Psoas muscle (tissue), 8 donors: Measurements from ENCODE around the gene BFSP2. TPM values are rescaled to one million over a fixed set of nuclear protein-coding genes. Genes with fewer than 3 reads are reported as not detected.

Experiments
- ATAC-seq, 4 donors: fragments of 200-7000 bp; cut with Tn5 transposase; one replicate each; pipeline ENCODE4 v1.9.1; 2020; ENCODE audit warnings: moderate library complexity in 3 of 4, mild to moderate bottlenecking in 2 of 4
- DNase-seq, 2 donors: peaks; one replicate each; pipeline ENCODE4 v3.0.0-alpha.2; 2020
- H3K27ac ChIP-seq: fragments of 200-600 bp; one replicate; pipeline ENCODE4 v1.8.0; 2022
- H3K27me3 ChIP-seq, 3 donors: fragments of 200-600 bp in 1 of 3; one replicate each; pipeline versions ENCODE4 v1.6.1 to v1.8.0; 2013 to 2022; ENCODE audit warnings: low read length in 2 of 3, mild to moderate bottlenecking in 2 of 3, moderate library complexity in 1 of 3; ENCODE audit not compliant: insufficient read depth in 3 of 3
- H3K36me3 ChIP-seq, 2 donors: fragments of 200-600 bp in 1 of 2; one replicate each; pipeline versions ENCODE4 v1.6.1 to v1.8.0; 2013 to 2022; ENCODE audit warnings: low read depth in 1 of 2, mild to moderate bottlenecking in 1 of 2, moderate library complexity in 1 of 2; ENCODE audit not compliant: insufficient read depth in 1 of 2
- H3K4me1 ChIP-seq: fragments of 200-600 bp; one replicate; pipeline ENCODE4 v1.8.0; 2022
- H3K4me3 ChIP-seq: fragments of 200-600 bp; one replicate; pipeline ENCODE4 v1.8.0; 2022; ENCODE audit warnings: mild to moderate bottlenecking
- H3K9me3 ChIP-seq: fragments of 200-600 bp; one replicate; pipeline ENCODE4 v1.8.0; 2022
- CTCF ChIP-seq: fragments of 200-600 bp; IDR thresholded peaks from one replicate; pipeline ENCODE4 v1.8.0; 2022; ENCODE audit warnings: antibody characterized with exemption
- WGBS, 3 donors: extraction: QIAGEN DNeasy Blood & Tissue Kit; methylation state at CpG; one replicate each; pipeline versions ENCODE4 v1.1.6 to v1.1.7; 2013; 5-methylcytosine and 5-hydroxymethylcytosine counted together
- intact Hi-C, 2 donors: fragments of 100-400 bp; cut with DNase I; formaldehyde crosslinking; loops; one replicate each; pipeline versions ENCODE4 v1.11.0 to v1.14.2; 2022
- polyA plus RNA-seq, 3 donors: library from polyadenylated mRNA; stranded (reverse); fragments of 200-250 nt; gene quantifications; one replicate each; pipeline ENCODE4 v1.2.3, GENCODE V29; 2013
- total RNA-seq, 4 donors: library from RNA; stranded (reverse); fragmentation: NEBNext Ultra II Directional in 2 of 4; extraction: Animal tissue kit (Norgen Biotek cat#: 25700) in 2 of 4; gene quantifications; one replicate each; pipeline versions ENCODE4 v1.2.1 to v1.2.4, GENCODE V29; 2021 to 2023
- donor health status: healthy with polysubstance abuse.
- donor health status: DM: no; HTN: no; CAD: no; lungs with moderate emphysema.
- donor health status: Bipolar disorder and iron deficiency.
- donor health status: healthy.
- donor health status: DM: yes; HTN: yes; CAD: no.
- donor health status: DM: no; HTN: no; CAD: no.
- donor health status: DM: no; HTN: no; CAD: no.
- donor health status: DM: yes; HTN: yes; CAD: no.

Gene BFSP2
- total and polyA plus RNA-seq, 7 donors = not detected

GRCh38 chr3:133488785-133489367 lies 89.0 kb downstream of the BFSP2 start:
- DNase-seq (no peak), ATAC-seq (no peak)
- Histone ChIP-seq H3K27ac (no peak overlapping the region), H3K9me3 (peaks cover 6% of the 10 kb centered on the region), H3K4me1 (no peaks in the 10 kb centered on the region), H3K36me3 (no peaks in the 10 kb centered on the region), H3K27me3 (peaks cover 0 to 1% (median 0%) of the 10 kb centered on the region in 3 donors), H3K4me3 (no peak overlapping the region)
- WGBS, 3 donors = 48 to 57% (median 57%) methylated on average over 3 of the region's 3 CpGs
- intact Hi-C loops = no loop called here
- TF ChIP-seq CTCF = no peak

- no peak for DNase-seq
- peak in 2 of 4 donors; percentile 40 to 61 for ATAC-seq
- Histone ChIP-seq H3K4me3 (no peak overlapping the region), H3K36me3 (no peaks in the 10 kb centered on the region), H3K27me3 (peaks cover 0 to 1% (median 0%) of the 10 kb centered on the region in 3 donors), H3K4me1 (no peaks in the 10 kb centered on the region), H3K27ac (no peak overlapping the region), H3K9me3 (peaks cover 2% of the 10 kb centered on the region)
- TF ChIP-seq CTCF = no peak
- intact Hi-C loops = no loop called here
- 50 to 79% (median 68%) methylated on average over 5 of the region's 5 CpGs for WGBS, 3 donors
Measured at GRCh38 chr3:133489466-133490085, 89.7 kb downstream of the BFSP2 start.

- no peak overlapping the region for H3K4me3 ChIP-seq
- no peak for ATAC-seq
- intact Hi-C loops = no loop called here
- no peak for TF ChIP-seq CTCF
- no peaks in the 10 kb centered on the region for H3K4me1 ChIP-seq
- no peaks in the 10 kb centered on the region for H3K9me3 ChIP-seq
- DNase-seq = no peak
- no peak overlapping the region for H3K27ac ChIP-seq
- H3K27me3 ChIP-seq = peaks cover 0 to 1% (median 0%) of the 10 kb centered on the region in 3 donors
- 93 to 95% (median 94%) methylated on average over 11 to 12 of the region's 12 CpGs for WGBS, 3 donors
- no peaks in the 10 kb centered on the region for H3K36me3 ChIP-seq
Measured at GRCh38 chr3:133490468-133491351, 90.9 kb downstream of the BFSP2 start.

GRCh38 chr3:133491481-133492059 lies 91.7 kb downstream of the BFSP2 start:
- no peak overlapping the region for H3K4me3 ChIP-seq
- intact Hi-C loops = no loop called here
- no peaks in the 10 kb centered on the region for H3K9me3 ChIP-seq
- H3K36me3 ChIP-seq = no peaks in the 10 kb centered on the region
- no peak for TF ChIP-seq CTCF
- no peaks in the 10 kb centered on the region for H3K4me1 ChIP-seq
- no peaks in the 10 kb centered on the region for H3K27me3 ChIP-seq
- ATAC-seq (no peak), DNase-seq (no peak)
- 73 to 89% (median 79%) methylated on average over 3 of the region's 3 CpGs for WGBS, 3 donors
- no peak overlapping the region for H3K27ac ChIP-seq
